Activated CD8-positive, alpha-beta memory T cell treated with anti-CD3 and anti-CD28 coated beads for 36 hours (primary cell): ENCODE data around the gene MGMT. TPM values are rescaled to one million over a fixed set of nuclear protein-coding genes. Genes with fewer than 3 reads are reported as not detected.

Experiments
- CTCF ChIA-PET: fragments of 350-600 bp; sonication (Branson Sonifier 250); formaldehyde crosslinking; loops from one replicate; lab custom pipeline; 2021; ENCODE audit warnings: antibody characterized with exemption; lab: Charles Lee
- POLR2A ChIA-PET: fragments of 350-600 bp; sonication (Branson Sonifier 250); formaldehyde crosslinking; loops from one replicate; lab custom pipeline; 2021; ENCODE audit warnings: antibody characterized with exemption; lab: Charles Lee
- total RNA-seq, 2 experiments: library from RNA; stranded (reverse); gene quantifications; one replicate each; pipeline ENCODE4 v1.2.3, GENCODE V29; 2021

Gene MGMT
- total RNA-seq, 2 experiments from 2014 or later = 21.0 to 22.0 TPM

- ChIA-PET POLR2A (no interaction called here), CTCF (no interaction called here)
Observed at GRCh38 chr10:129690248-129691070, 223.4 kb downstream of the MGMT start.

- ChIA-PET CTCF (no interaction called here), POLR2A (no interaction called here)
Observed at GRCh38 chr10:129692695-129693094, 225.7 kb downstream of the MGMT start.

- CTCF ChIA-PET = no interaction called here
- POLR2A ChIA-PET = no interaction called here
Observed at GRCh38 chr10:129693382-129693781, 226.3 kb downstream of the MGMT start.

- ChIA-PET CTCF (no interaction called here), POLR2A (no interaction called here)
Observed at GRCh38 chr10:129694184-129694583, 227.1 kb downstream of the MGMT start.

GRCh38 chr10:129694691-129695243, 227.7 kb downstream of the MGMT start:
- POLR2A ChIA-PET = no interaction called here
- CTCF ChIA-PET = no interaction called here

GRCh38 chr10:129695671-129696070, 228.6 kb downstream of the MGMT start:
- ChIA-PET POLR2A (no interaction called here), CTCF (no interaction called here)

- POLR2A ChIA-PET = no interaction called here
- CTCF ChIA-PET = no interaction called here
Observed at GRCh38 chr10:129696636-129697035, 229.6 kb downstream of the MGMT start.

- ChIA-PET POLR2A (no interaction called here), CTCF (no interaction called here)
Observed at GRCh38 chr10:129697463-129698247, 230.6 kb downstream of the MGMT start.

- ChIA-PET CTCF (no interaction called here), POLR2A (no interaction called here)
Observed at GRCh38 chr10:129699722-129700340, 232.8 kb downstream of the MGMT start.

- POLR2A ChIA-PET = no interaction called here
Observed at GRCh38 chr10:129702605-129703004, 235.6 kb downstream of the MGMT start.

GRCh38 chr10:129703287-129704137, 236.5 kb downstream of the MGMT start:
- CTCF ChIA-PET = no interaction called here
- POLR2A ChIA-PET = no interaction called here

More at GRCh38 chr10:129702605-129703004, 235.6 kb downstream of the MGMT start:
- CTCF ChIA-PET = no interaction called here

GRCh38 chr10:129704225-129704624, 237.2 kb downstream of the MGMT start:
- CTCF ChIA-PET = no interaction called here
- POLR2A ChIA-PET = no interaction called here

- ChIA-PET POLR2A (no interaction called here), CTCF (no interaction called here)
Observed at GRCh38 chr10:129704786-129705525, 237.9 kb downstream of the MGMT start.

- CTCF ChIA-PET = no interaction called here
- POLR2A ChIA-PET = no interaction called here
Observed at GRCh38 chr10:129705676-129706075, 238.6 kb downstream of the MGMT start.

GRCh38 chr10:129706081-129706480, 239.0 kb downstream of the MGMT start:
- POLR2A ChIA-PET = no interaction called here
- CTCF ChIA-PET = no interaction called here

GRCh38 chr10:129706523-129706922, 239.5 kb downstream of the MGMT start:
- ChIA-PET POLR2A (no interaction called here), CTCF (no interaction called here)

- ChIA-PET POLR2A (no interaction called here), CTCF (no interaction called here)
Observed at GRCh38 chr10:129707406-129708388, 240.7 kb downstream of the MGMT start.
